ENCODE measurements around the gene GDPD4. TPM values are rescaled to one million over a fixed set of nuclear protein-coding genes. Genes with fewer than 3 reads are reported as not detected.

GDPD4 gene
- total and polyA plus RNA-seq, 9 of the 15 experiments (the other 6 are each of a cell fraction or from before 2014, with no cell fraction given): 0.40 TPM; not detected in 8

- H3K4me2 ChIP-seq (ENCODE audit: insufficient read depth, low read length): no peak overlapping the region
- BruUV-seq (replicated peaks): no TSS peak
- in situ Hi-C loops (cut with MboI): loop anchor here (10.0 kb wide), 1 partner anchor 139 kb away; no protein-coding TSS in a partner anchor
- WGBS (ENCODE audit: insufficient coverage, low coverage, missing lambda C conversion rate): 4% methylated on average over 4 of the region's 4 CpGs
- ATAC-seq (no peak), FAIRE-seq (no peak), DNase-seq (ENCODE audit: extremely low read depth in 1 of 4, low spot score in 3 of 4) (no peak)
- H3K4me3 ChIP-seq: no peak overlapping the region
- no peaks in the 10 kb centered on the region for H4K20me1 ChIP-seq (replicated peaks; ENCODE audit: control insufficient read depth, insufficient read depth, low read length)
- intact Hi-C loops (cut with micrococcal nuclease): no loop called here
- no peak overlapping the region for H3K27ac ChIP-seq (ENCODE audit: extremely low read depth, low read depth, low read length)
- ChIA-PET CTCF (ENCODE audit: low intra/inter-chr PET ratio) (no interaction called here), POLR2A (no interaction called here)
- no peaks in the 10 kb centered on the region for H3K79me2 ChIP-seq (ENCODE audit: control insufficient read depth, insufficient read depth, low read length)
- peaks cover 23 to 69% of the 10 kb centered on the region in 2 experiments; a peak in 4 of 5 replicates for H3K27me3 ChIP-seq (ENCODE audit: control insufficient read depth in 2 of 2, insufficient read depth in 2 of 2, low read length in 2 of 2)
- TF ChIP-seq ZFP36 (IDR thresholded peaks at IDR 0.05; ENCODE audit: low read depth, low read length, partially characterized antibody): peak; percentile 64
- no peak for TF ChIP-seq NCOA2 (IDR thresholded peaks at IDR 0.05; ENCODE audit: partially characterized antibody in 2 of 2)
- no peaks in the 10 kb centered on the region for H3K9me3 ChIP-seq (replicated peaks; ENCODE audit: control insufficient read depth, insufficient read depth, low read depth, low read length)
- no peaks in the 10 kb centered on the region for H3K9me1 ChIP-seq (ENCODE audit: control insufficient read depth, insufficient read depth, low read length)
- H3K4me1 ChIP-seq (replicated peaks in 1 of 2; ENCODE audit: control insufficient read depth in 2 of 2, insufficient read depth in 2 of 2, low read length in 2 of 2): no peaks in the 10 kb centered on the region
- H2AFZ ChIP-seq (ENCODE audit: low read depth, low read length): no peak overlapping the region
- H3K9ac ChIP-seq (ENCODE audit: insufficient read depth in 1 of 2, low read depth in 2 of 2, low read length in 2 of 2): no peak overlapping the region
- H3K36me3 ChIP-seq (ENCODE audit: control insufficient read depth, insufficient read depth, low read length): no peaks in the 10 kb centered on the region
Observed at GRCh38 chr11:77183431-77183984, 118.0 kb downstream of the GDPD4 start.

- Histone ChIP-seq H2AFZ (ENCODE audit: low read depth, low read length) (no peak overlapping the region), H3K27ac (ENCODE audit: extremely low read depth, low read depth, low read length) (no peak overlapping the region), H3K36me3 (ENCODE audit: control insufficient read depth, insufficient read depth, low read length) (no peaks in the 10 kb centered on the region), H3K9me1 (ENCODE audit: control insufficient read depth, insufficient read depth, low read length) (no peaks in the 10 kb centered on the region), H4K20me1 (replicated peaks; ENCODE audit: control insufficient read depth, insufficient read depth, low read length) (no peaks in the 10 kb centered on the region), H3K4me2 (ENCODE audit: insufficient read depth, low read length) (no peak overlapping the region), H3K4me3 (no peak overlapping the region), H3K4me1 (replicated peaks in 1 of 2; ENCODE audit: control insufficient read depth in 2 of 2, insufficient read depth in 2 of 2, low read length in 2 of 2) (no peaks in the 10 kb centered on the region), H3K9ac (ENCODE audit: insufficient read depth in 1 of 2, low read depth in 2 of 2, low read length in 2 of 2) (no peak overlapping the region; a peak in 1 of 4 replicates), H3K79me2 (ENCODE audit: control insufficient read depth, insufficient read depth, low read length) (no peaks in the 10 kb centered on the region), H3K27me3 (ENCODE audit: control insufficient read depth in 2 of 2, insufficient read depth in 2 of 2, low read length in 2 of 2) (peaks cover 23 to 66% of the 10 kb centered on the region in 2 experiments; a peak in 4 of 5 replicates), H3K9me3 (replicated peaks; ENCODE audit: control insufficient read depth, insufficient read depth, low read depth, low read length) (no peaks in the 10 kb centered on the region)
- no peak for TF ChIP-seq CREB1 (IDR thresholded peaks at IDR 0.05)
- no peak for TF ChIP-seq CREB1 (CRISPR knock-in tag; IDR thresholded peaks at IDR 0.05)
- no peak for TF ChIP-seq MAFG (tag; conservative IDR thresholded peaks at IDR 0.05)
- TF ChIP-seq ARID3A (IDR thresholded peaks at IDR 0.05; ENCODE audit: borderline replicate concordance, low read depth, low read length): no peak
- TF ChIP-seq NFIX (CRISPR knock-in tag; IDR thresholded peaks at IDR 0.05; ENCODE audit: low read depth): no peak
- ChIA-PET CTCF (ENCODE audit: low intra/inter-chr PET ratio) (no interaction called here), POLR2A (no interaction called here)
- no TSS peak for BruUV-seq (replicated peaks)
- ATAC-seq (no peak), DNase-seq (ENCODE audit: extremely low read depth in 1 of 4, low spot score in 3 of 4) (no peak), FAIRE-seq (no peak)
- WGBS (ENCODE audit: insufficient coverage, low coverage, missing lambda C conversion rate): 2% methylated on average over 21 of the region's 21 CpGs
- intact Hi-C loops (cut with micrococcal nuclease) (no loop called here), in situ Hi-C loops (cut with MboI) (loop anchor here (10.0 kb wide), 1 partner anchor 138 kb away; no protein-coding TSS in a partner anchor)
Observed at GRCh38 chr11:77182542-77183430, 118.7 kb downstream of the GDPD4 start.
